ENCODE data around the gene CD22.

Gene CD22

DNA sequence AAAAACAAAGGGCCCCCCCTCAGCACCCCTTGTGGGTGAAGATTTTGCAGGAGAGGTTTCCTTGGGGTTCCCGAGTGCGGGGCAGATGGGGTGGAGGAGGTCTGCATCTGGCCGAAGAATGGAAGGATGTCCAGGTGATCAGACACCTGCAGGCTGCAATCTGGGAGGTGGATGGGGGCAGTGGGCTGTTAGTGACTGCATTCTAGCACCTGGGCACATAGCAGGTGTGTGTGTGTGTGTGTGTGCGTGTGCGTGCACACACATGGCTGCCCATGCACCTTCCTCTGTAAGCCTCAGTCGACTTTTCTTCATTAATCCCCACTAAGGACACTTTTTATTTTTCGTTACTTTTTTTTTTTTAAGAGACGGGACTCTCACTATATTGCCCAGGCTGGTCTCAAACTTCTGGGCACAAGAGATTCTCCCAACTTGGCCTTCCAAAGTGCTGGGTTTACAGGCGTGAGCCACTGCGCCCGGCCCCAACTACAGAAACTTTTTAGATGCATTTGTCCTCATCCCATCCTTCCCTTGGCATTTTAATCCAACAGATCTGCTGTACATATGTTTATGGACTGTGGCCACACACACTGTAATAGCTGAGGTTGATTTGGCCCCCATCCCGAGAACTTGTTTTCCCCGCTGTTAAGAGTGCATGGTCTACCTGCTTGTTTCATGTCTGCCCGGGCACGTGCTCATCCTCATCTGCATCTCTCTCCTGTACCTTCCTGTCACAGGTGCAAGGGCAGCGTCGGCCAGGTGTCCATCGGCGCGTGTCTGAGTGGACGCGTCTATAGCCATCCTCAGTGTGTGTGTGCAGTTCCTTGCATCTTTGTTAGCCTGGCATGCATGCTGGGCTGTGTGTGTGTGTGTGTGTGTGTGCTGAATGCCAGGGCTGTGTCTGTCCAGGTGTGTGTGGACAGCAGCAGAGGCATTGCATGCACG lies 36.3 kb upstream of the CD22 start:
- H3K4me3 Mint-ChIP-seq: no peak overlapping the region
- no peaks in the 10 kb centered on the region for H3K27me3 Mint-ChIP-seq (ENCODE audit: low read depth)
- no peak overlapping the region for H3K27ac Mint-ChIP-seq
- H3K9me3 Mint-ChIP-seq: no peaks in the 10 kb centered on the region
- DNase-seq (ENCODE audit: low spot score): no peak
- H3K36me3 Mint-ChIP-seq (ENCODE audit: low read depth): no peaks in the 10 kb centered on the region
- H3K4me1 Mint-ChIP-seq (ENCODE audit: low read depth): peaks cover 4% of the 10 kb centered on the region

- no peak for DNase-seq (ENCODE audit: low spot score)
- Mint-ChIP-seq H3K4me3 (no peak overlapping the region), H3K27me3 (ENCODE audit: low read depth) (no peaks in the 10 kb centered on the region), H3K36me3 (ENCODE audit: low read depth) (no peaks in the 10 kb centered on the region), H3K4me1 (ENCODE audit: low read depth) (peaks cover 4% of the 10 kb centered on the region), H3K27ac (no peak overlapping the region), H3K9me3 (no peaks in the 10 kb centered on the region)
Measured at GRCh38 chr19:35293363-35293739, 35.6 kb upstream of the CD22 start.

DNA sequence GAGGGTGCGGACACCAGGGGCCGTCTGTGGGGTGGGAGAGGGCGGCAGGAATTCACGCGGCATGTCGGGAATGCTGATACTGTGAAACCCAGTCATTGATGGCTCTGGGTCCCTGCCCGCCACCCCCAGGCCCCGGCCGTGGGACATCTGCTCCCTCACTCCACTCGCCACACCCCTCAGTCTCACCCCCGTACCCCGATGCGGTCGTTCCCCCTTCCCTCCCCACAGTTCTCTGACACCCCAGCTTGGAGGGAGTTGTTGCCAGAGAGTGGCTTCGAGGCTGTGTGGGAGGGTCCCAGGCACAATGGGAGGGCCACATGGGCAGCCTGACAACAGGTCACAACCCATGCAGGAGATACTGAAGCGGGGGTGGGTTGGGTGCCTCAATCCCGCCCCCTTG lies 35.2 kb upstream of the CD22 start:
- Mint-ChIP-seq H3K27ac (no peak overlapping the region), H3K27me3 (ENCODE audit: low read depth) (no peaks in the 10 kb centered on the region), H3K9me3 (no peaks in the 10 kb centered on the region), H3K4me3 (no peak overlapping the region), H3K4me1 (ENCODE audit: low read depth) (peaks cover 4% of the 10 kb centered on the region), H3K36me3 (ENCODE audit: low read depth) (no peaks in the 10 kb centered on the region)
- DNase-seq (ENCODE audit: low spot score): no peak

- H3K27me3 Mint-ChIP-seq (ENCODE audit: low read depth): no peaks in the 10 kb centered on the region
- H3K9me3 Mint-ChIP-seq: no peaks in the 10 kb centered on the region
- H3K27ac Mint-ChIP-seq: no peak overlapping the region
- H3K36me3 Mint-ChIP-seq (ENCODE audit: low read depth): no peaks in the 10 kb centered on the region
- H3K4me1 Mint-ChIP-seq (ENCODE audit: low read depth): peaks cover 4% of the 10 kb centered on the region
- DNase-seq (ENCODE audit: low spot score): no peak
- H3K4me3 Mint-ChIP-seq: no peak overlapping the region
Measured at GRCh38 chr19:35294328-35294727, 34.7 kb upstream of the CD22 start.

GRCh38 chr19:35294859-35295791 lies 33.9 kb upstream of the CD22 start:
- Mint-ChIP-seq H3K27ac (no peak overlapping the region), H3K27me3 (ENCODE audit: low read depth) (no peaks in the 10 kb centered on the region), H3K9me3 (no peaks in the 10 kb centered on the region), H3K36me3 (ENCODE audit: low read depth) (no peaks in the 10 kb centered on the region), H3K4me3 (no peak overlapping the region), H3K4me1 (ENCODE audit: low read depth) (peaks cover 4% of the 10 kb centered on the region)
- no peak for DNase-seq (ENCODE audit: low spot score)

- Mint-ChIP-seq H3K27me3 (ENCODE audit: low read depth) (no peaks in the 10 kb centered on the region), H3K36me3 (ENCODE audit: low read depth) (no peaks in the 10 kb centered on the region), H3K4me3 (no peak overlapping the region), H3K27ac (peak overlapping the region; percentile 23), H3K4me1 (ENCODE audit: low read depth) (peaks cover 4% of the 10 kb centered on the region), H3K9me3 (no peaks in the 10 kb centered on the region)
- DNase-seq (ENCODE audit: low spot score): peak; percentile 8
Measured at GRCh38 chr19:35295792-35296462, 33.1 kb upstream of the CD22 start.

- Mint-ChIP-seq H3K4me1 (ENCODE audit: low read depth) (peaks cover 4% of the 10 kb centered on the region), H3K27ac (no peak overlapping the region), H3K36me3 (ENCODE audit: low read depth) (no peaks in the 10 kb centered on the region), H3K4me3 (no peak overlapping the region), H3K27me3 (ENCODE audit: low read depth) (no peaks in the 10 kb centered on the region), H3K9me3 (no peaks in the 10 kb centered on the region)
- DNase-seq (ENCODE audit: low spot score): no peak
Measured at GRCh38 chr19:35296644-35297514, 32.1 kb upstream of the CD22 start.

GRCh38 chr19:35297515-35297848 lies 31.5 kb upstream of the CD22 start:
- H3K27ac Mint-ChIP-seq: no peak overlapping the region
- H3K36me3 Mint-ChIP-seq (ENCODE audit: low read depth): no peaks in the 10 kb centered on the region
- H3K27me3 Mint-ChIP-seq (ENCODE audit: low read depth): no peaks in the 10 kb centered on the region
- no peak overlapping the region for H3K4me3 Mint-ChIP-seq
- no peaks in the 10 kb centered on the region for H3K9me3 Mint-ChIP-seq
- DNase-seq (ENCODE audit: low spot score): no peak
- H3K4me1 Mint-ChIP-seq (ENCODE audit: low read depth): peaks cover 4% of the 10 kb centered on the region

DNA sequence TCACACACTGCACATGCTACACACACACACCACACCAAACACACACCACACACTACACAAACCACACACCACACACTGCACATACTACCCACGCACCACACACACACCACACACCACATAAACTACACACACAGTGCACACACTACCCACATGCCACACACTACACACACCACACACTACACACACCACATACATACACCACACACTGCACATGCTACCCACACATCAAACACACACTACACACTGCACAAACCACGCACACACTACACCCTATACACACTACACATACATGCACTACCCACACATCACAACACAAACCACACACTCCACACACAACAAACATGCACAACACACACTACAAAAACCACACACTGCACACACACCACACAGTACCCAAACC lies 31.1 kb upstream of the CD22 start:
- H3K9me3 Mint-ChIP-seq: no peaks in the 10 kb centered on the region
- H3K4me1 Mint-ChIP-seq (ENCODE audit: low read depth): peaks cover 4% of the 10 kb centered on the region
- no peak overlapping the region for H3K27ac Mint-ChIP-seq
- no peaks in the 10 kb centered on the region for H3K36me3 Mint-ChIP-seq (ENCODE audit: low read depth)
- no peaks in the 10 kb centered on the region for H3K27me3 Mint-ChIP-seq (ENCODE audit: low read depth)
- no peak for DNase-seq (ENCODE audit: low spot score)
- H3K4me3 Mint-ChIP-seq: no peak overlapping the region

GRCh38 chr19:35298561-35298972 lies 30.4 kb upstream of the CD22 start:
- DNase-seq (ENCODE audit: low spot score): no peak
- no peaks in the 10 kb centered on the region for H3K27me3 Mint-ChIP-seq (ENCODE audit: low read depth)
- no peak overlapping the region for H3K4me3 Mint-ChIP-seq
- no peak overlapping the region for H3K27ac Mint-ChIP-seq
- H3K4me1 Mint-ChIP-seq (ENCODE audit: low read depth): peaks cover 4% of the 10 kb centered on the region
- H3K36me3 Mint-ChIP-seq (ENCODE audit: low read depth): no peaks in the 10 kb centered on the region
- no peaks in the 10 kb centered on the region for H3K9me3 Mint-ChIP-seq

DNA sequence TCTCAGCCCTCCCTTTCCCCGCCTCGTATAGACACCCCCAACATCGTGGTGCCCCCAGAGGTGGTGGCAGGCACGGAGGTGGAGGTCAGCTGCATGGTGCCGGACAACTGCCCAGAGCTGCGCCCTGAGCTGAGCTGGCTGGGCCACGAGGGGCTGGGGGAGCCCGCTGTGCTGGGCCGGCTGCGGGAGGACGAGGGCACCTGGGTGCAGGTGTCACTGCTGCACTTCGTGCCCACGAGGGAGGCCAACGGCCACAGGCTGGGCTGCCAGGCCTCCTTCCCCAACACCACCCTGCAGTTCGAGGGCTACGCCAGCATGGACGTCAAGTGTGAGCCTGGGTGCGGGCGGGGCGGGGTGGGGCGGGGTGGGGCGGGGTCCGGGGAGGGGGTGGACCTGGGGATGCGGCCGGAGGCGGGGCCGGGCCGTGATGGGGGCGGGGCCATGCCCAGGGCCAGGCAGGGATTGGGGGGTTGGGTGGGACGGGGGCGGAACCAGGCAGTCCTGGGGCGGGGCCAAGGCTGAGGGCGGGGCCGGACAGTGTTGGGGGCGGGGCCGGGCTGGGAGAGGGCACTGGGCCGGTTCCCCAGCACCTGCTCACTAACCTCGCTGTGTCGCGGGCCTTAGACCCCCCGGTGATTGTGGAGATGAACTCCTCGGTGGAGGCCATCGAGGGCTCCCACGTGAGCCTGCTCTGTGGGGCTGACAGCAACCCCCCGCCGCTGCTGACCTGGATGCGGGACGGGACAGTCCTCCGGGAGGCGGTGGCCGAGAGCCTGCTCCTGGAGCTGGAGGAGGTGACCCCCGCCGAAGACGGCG lies 29.3 kb upstream of the CD22 start:
- Mint-ChIP-seq H3K9me3 (no peaks in the 10 kb centered on the region), H3K36me3 (ENCODE audit: low read depth) (no peaks in the 10 kb centered on the region), H3K27me3 (ENCODE audit: low read depth) (no peaks in the 10 kb centered on the region), H3K4me1 (ENCODE audit: low read depth) (peaks cover 4% of the 10 kb centered on the region), H3K4me3 (no peak overlapping the region), H3K27ac (no peak overlapping the region)
- DNase-seq (ENCODE audit: low spot score): no peak

GRCh38 chr19:35300339-35300649 lies 28.7 kb upstream of the CD22 start:
- DNase-seq (ENCODE audit: low spot score): no peak
- no peaks in the 10 kb centered on the region for H3K27me3 Mint-ChIP-seq (ENCODE audit: low read depth)
- H3K9me3 Mint-ChIP-seq: no peaks in the 10 kb centered on the region
- H3K4me1 Mint-ChIP-seq (ENCODE audit: low read depth): peaks cover 4% of the 10 kb centered on the region
- no peak overlapping the region for H3K4me3 Mint-ChIP-seq
- no peaks in the 10 kb centered on the region for H3K36me3 Mint-ChIP-seq (ENCODE audit: low read depth)
- H3K27ac Mint-ChIP-seq: no peak overlapping the region

GRCh38 chr19:35301961-35302360 lies 27.0 kb upstream of the CD22 start:
- no peak overlapping the region for H3K4me3 Mint-ChIP-seq
- H3K36me3 Mint-ChIP-seq (ENCODE audit: low read depth): no peaks in the 10 kb centered on the region
- no peaks in the 10 kb centered on the region for H3K4me1 Mint-ChIP-seq (ENCODE audit: low read depth)
- H3K9me3 Mint-ChIP-seq: no peaks in the 10 kb centered on the region
- H3K27ac Mint-ChIP-seq: no peak overlapping the region
- no peak for DNase-seq (ENCODE audit: low spot score)
- H3K27me3 Mint-ChIP-seq (ENCODE audit: low read depth): no peaks in the 10 kb centered on the region

All from T-helper 2 cell treated with Interferon-gamma antibody and Interleukin-4, amounts not matched to agents 5 μg/mL and 100 μg/mL, for 36 hours (primary cell).